Trophoblast cell (in vitro differentiated cells and primary cell): ENCODE results near the gene STXBP6.
A peak's percentile ranks its signal among the peaks of the same experiment; 100 is the strongest.

ENCODE experiments used
- DNase-seq, 2 donors: peaks; one replicate each; pipeline ENCODE4 v3.0.0-alpha.2; 2016
- H2AFZ ChIP-seq: 2 replicates; pipeline ENCODE4 v1.6.1; 2013; ENCODE audit warnings: low read length, moderate library complexity, mild to moderate bottlenecking; ENCODE audit not compliant: insufficient read depth, poor library complexity
- H2AK5ac ChIP-seq: 2 replicates; pipeline ENCODE4 v1.6.1; 2013; ENCODE audit warnings: mild to moderate bottlenecking, low read length
- H2BK120ac ChIP-seq: 2 replicates; pipeline ENCODE4 v1.6.1; 2013; ENCODE audit warnings: low read length, mild to moderate bottlenecking, moderate library complexity; ENCODE audit not compliant: insufficient read depth, poor library complexity
- H2BK12ac ChIP-seq: 2 replicates; pipeline ENCODE4 v1.6.1; 2013; ENCODE audit warnings: mild to moderate bottlenecking, low read length, moderate library complexity
- H2BK5ac ChIP-seq: 2 replicates; pipeline ENCODE4 v1.6.1; 2013; ENCODE audit warnings: low read length, low read depth, moderate library complexity, mild to moderate bottlenecking; ENCODE audit not compliant: poor library complexity
- H3K14ac ChIP-seq: 2 replicates; pipeline ENCODE4 v1.6.1; 2013; ENCODE audit warnings: mild to moderate bottlenecking, low read length
- H3K18ac ChIP-seq: 2 replicates; pipeline ENCODE4 v1.6.1; 2013; ENCODE audit warnings: mild to moderate bottlenecking, low read length
- H3K23ac ChIP-seq: 2 replicates; pipeline ENCODE4 v1.6.1; 2013; ENCODE audit warnings: low read length
- H3K27ac ChIP-seq: 2 replicates; pipeline ENCODE4 v1.5.1; 2013; ENCODE audit warnings: low read depth, mild to moderate bottlenecking, inconsistent platforms, low read length, moderate library complexity
- H3K27me3 ChIP-seq: 2 replicates; pipeline ENCODE4 v1.6.1; 2013; ENCODE audit warnings: inconsistent platforms, mild to moderate bottlenecking, low read length, moderate library complexity; ENCODE audit not compliant: insufficient read depth
- H3K36me3 ChIP-seq, 2 experiments: 1 replicate in 1 of 2; 2 replicates in 1 of 2; pipeline ENCODE4 v1.6.1; 2013; ENCODE audit warnings: low read length in 2 of 2, mild to moderate bottlenecking in 2 of 2, moderate library complexity in 1 of 2; ENCODE audit not compliant: insufficient read depth in 2 of 2, control insufficient read depth in 1 of 2
- H3K4ac ChIP-seq: 2 replicates; pipeline ENCODE4 v1.6.1; 2013; ENCODE audit warnings: low read depth, mild to moderate bottlenecking, low read length, moderate library complexity
- H3K4me1 ChIP-seq, 2 experiments: 1 replicate in 1 of 2; 2 replicates in 1 of 2; pipeline ENCODE4 v1.6.1; 2013; ENCODE audit warnings: low read length in 2 of 2, mild to moderate bottlenecking in 2 of 2, moderate library complexity in 1 of 2; ENCODE audit not compliant: insufficient read depth in 2 of 2, control insufficient read depth in 1 of 2
- H3K4me2 ChIP-seq: 2 replicates; pipeline ENCODE4 v1.6.1; 2013; ENCODE audit warnings: inconsistent platforms, mild to moderate bottlenecking, low read length, moderate library complexity
- H3K4me3 ChIP-seq: 2 replicates; pipeline ENCODE4 v1.5.1; 2013; ENCODE audit warnings: mild to moderate bottlenecking, low read depth, low read length, inconsistent platforms
- H3K79me1 ChIP-seq: one replicate; pipeline ENCODE4 v1.6.1; 2013; ENCODE audit warnings: low read length
- H3K79me2 ChIP-seq: 2 replicates; pipeline ENCODE4 v1.6.1; 2013; ENCODE audit warnings: low read length, mild to moderate bottlenecking; ENCODE audit not compliant: control insufficient read depth, insufficient read depth, poor library complexity
- H3K9ac ChIP-seq: 2 replicates; pipeline ENCODE4 v1.6.1; 2013; ENCODE audit warnings: mild to moderate bottlenecking, low read length
- H3K9me3 ChIP-seq: 2 replicates; pipeline ENCODE4 v1.6.1; 2013; ENCODE audit warnings: low read depth, mild to moderate bottlenecking, control low read depth, inconsistent platforms, low read length; ENCODE audit not compliant: insufficient read depth
- H4K12ac ChIP-seq: 2 replicates; pipeline ENCODE4 v1.6.1; 2013; ENCODE audit warnings: low read depth, mild to moderate bottlenecking, low read length, moderate library complexity
- H4K8ac ChIP-seq: 2 replicates; pipeline ENCODE4 v1.6.1; 2013; ENCODE audit warnings: low read depth, mild to moderate bottlenecking, low read length, moderate library complexity
- H4K91ac ChIP-seq: one replicate; pipeline ENCODE4 v1.6.1; 2013; ENCODE audit warnings: low read depth, mild to moderate bottlenecking, low read length, moderate library complexity
- WGBS: extraction: QIAGEN DNeasy Blood & Tissue Kit; methylation state at CpG from one replicate; pipeline ENCODE4 v1.1.7; 2013; ENCODE audit warnings: missing lambda C conversion rate; ENCODE audit not compliant: insufficient read length, insufficient coverage; ENCODE audit errors: extremely low coverage; 5-methylcytosine and 5-hydroxymethylcytosine counted together

The STXBP6 gene

GRCh38 chr14:25007832-25008231 is 42.1 kb downstream of the STXBP6 start:
- no peak overlapping the region for H2BK5ac ChIP-seq
- no peak overlapping the region for H3K4me2 ChIP-seq
- DNase-seq = no peak
- no peak overlapping the region for H4K12ac ChIP-seq
- H3K27ac ChIP-seq = no peak overlapping the region
- no peak overlapping the region for H4K8ac ChIP-seq
- H3K14ac ChIP-seq = no peak overlapping the region
- H2BK120ac ChIP-seq = no peak overlapping the region
- H3K9me3 ChIP-seq = no peaks in the 10 kb centered on the region
- H2AFZ ChIP-seq = no peak overlapping the region
- no peak overlapping the region for H3K18ac ChIP-seq
- WGBS = no CpG with 5 or more reads among the region's 1 CpG
- no peaks in the 10 kb centered on the region for H3K36me3 ChIP-seq
- peaks cover 4% of the 10 kb centered on the region for H3K79me1 ChIP-seq
- H3K4me1 ChIP-seq = peaks cover 3 to 7% of the 10 kb centered on the region in 2 experiments
- H3K79me2 ChIP-seq = no peaks in the 10 kb centered on the region
- no peak overlapping the region for H3K4me3 ChIP-seq
- H2BK12ac ChIP-seq = no peak overlapping the region
- no peak overlapping the region for H4K91ac ChIP-seq
- H3K9ac ChIP-seq = no peak overlapping the region
- no peaks in the 10 kb centered on the region for H3K27me3 ChIP-seq
- H2AK5ac ChIP-seq = no peak overlapping the region
- no peak overlapping the region for H3K4ac ChIP-seq
- no peak overlapping the region for H3K23ac ChIP-seq

- Histone ChIP-seq H2AFZ (no peak overlapping the region), H3K36me3 (no peaks in the 10 kb centered on the region), H3K27ac (no peak overlapping the region), H3K79me1 (peaks cover 4% of the 10 kb centered on the region), H3K14ac (no peak overlapping the region), H3K4me3 (no peak overlapping the region), H2BK5ac (no peak overlapping the region), H3K27me3 (no peaks in the 10 kb centered on the region), H4K8ac (no peak overlapping the region), H2BK120ac (no peak overlapping the region), H3K9me3 (no peaks in the 10 kb centered on the region), H2AK5ac (no peak overlapping the region), H2BK12ac (no peak overlapping the region), H4K91ac (no peak overlapping the region), H3K4me1 (peaks cover 3 to 7% of the 10 kb centered on the region in 2 experiments), H3K9ac (no peak overlapping the region), H4K12ac (no peak overlapping the region), H3K79me2 (no peaks in the 10 kb centered on the region), H3K23ac (no peak overlapping the region), H3K18ac (no peak overlapping the region), H3K4me2 (no peak overlapping the region), H3K4ac (no peak overlapping the region)
- peak; percentile 29 to 64 for DNase-seq
- WGBS = no CpG with 5 or more reads among the region's 9 CpGs
Measured at GRCh38 chr14:25006961-25007795, 42.8 kb downstream of the STXBP6 start.

- no CpG with 5 or more reads among the region's 3 CpGs for WGBS
- H4K91ac ChIP-seq = no peak overlapping the region
Measured at GRCh38 chr14:25006031-25006430, 43.9 kb downstream of the STXBP6 start.

GRCh38 chr14:25004389-25004809 is 45.5 kb downstream of the STXBP6 start:
- Histone ChIP-seq H3K27ac (no peak overlapping the region), H3K4ac (no peak overlapping the region), H3K9ac (no peak overlapping the region), H3K18ac (no peak overlapping the region), H3K79me2 (no peaks in the 10 kb centered on the region), H3K9me3 (no peaks in the 10 kb centered on the region), H3K27me3 (no peaks in the 10 kb centered on the region), H4K8ac (no peak overlapping the region), H2BK12ac (no peak overlapping the region), H3K36me3 (no peaks in the 10 kb centered on the region), H3K14ac (no peak overlapping the region), H2BK120ac (no peak overlapping the region), H3K23ac (no peak overlapping the region), H3K4me3 (no peak overlapping the region), H4K12ac (no peak overlapping the region), H2AK5ac (no peak overlapping the region), H2AFZ (no peak overlapping the region), H3K79me1 (peaks cover under 1% of the 10 kb centered on the region), H4K91ac (no peak overlapping the region), H3K4me1 (peaks cover 2 to 3% of the 10 kb centered on the region in 2 experiments), H2BK5ac (no peak overlapping the region), H3K4me2 (no peak overlapping the region)
- no peak for DNase-seq
- no CpG with 5 or more reads among the region's 1 CpG for WGBS

More at GRCh38 chr14:25006031-25006430, 43.9 kb downstream of the STXBP6 start:
- H2AK5ac ChIP-seq = no peak overlapping the region
- no peak overlapping the region for H2AFZ ChIP-seq
- H3K4ac ChIP-seq = no peak overlapping the region
- H3K79me2 ChIP-seq = no peaks in the 10 kb centered on the region
- no peak overlapping the region for H4K8ac ChIP-seq
- no peaks in the 10 kb centered on the region for H3K27me3 ChIP-seq
- H3K4me1 ChIP-seq = peaks cover 3 to 7% of the 10 kb centered on the region in 2 experiments
- H2BK5ac ChIP-seq = no peak overlapping the region
- H2BK120ac ChIP-seq = no peak overlapping the region
- H4K12ac ChIP-seq = no peak overlapping the region
- no peak overlapping the region for H3K4me3 ChIP-seq
- H3K23ac ChIP-seq = no peak overlapping the region
- H2BK12ac ChIP-seq = no peak overlapping the region
- H3K9me3 ChIP-seq = no peaks in the 10 kb centered on the region
- H3K18ac ChIP-seq = no peak overlapping the region
- H3K14ac ChIP-seq = no peak overlapping the region
- no peak for DNase-seq
- peaks cover 4% of the 10 kb centered on the region for H3K79me1 ChIP-seq
- no peaks in the 10 kb centered on the region for H3K36me3 ChIP-seq
- no peak overlapping the region for H3K27ac ChIP-seq
- no peak overlapping the region for H3K4me2 ChIP-seq
- H3K9ac ChIP-seq = no peak overlapping the region
